Skin epidermis (tissue), 12 donors: Measurements from ENCODE around the gene SLC5A11.

ENCODE experiments used
- H3K27ac ChIP-seq, 21 experiments: fragments of 200-600 bp; sonication (generic) in 11 of 21; one replicate each; pipeline ENCODE4 v1.5.0; 2020; ENCODE audit warnings: mild to moderate bottlenecking in 3 of 21, inconsistent platforms in 2 of 21, moderate library complexity in 2 of 21
- H3K4me3 ChIP-seq, 7 experiments: fragments of 200-600 bp; sonication (generic) in 2 of 7; one replicate each; pipeline ENCODE4 v1.5.0; 2020; ENCODE audit warnings: inconsistent platforms in 2 of 7, mild to moderate bottlenecking in 2 of 7, moderate library complexity in 1 of 7

Gene SLC5A11

DNA sequence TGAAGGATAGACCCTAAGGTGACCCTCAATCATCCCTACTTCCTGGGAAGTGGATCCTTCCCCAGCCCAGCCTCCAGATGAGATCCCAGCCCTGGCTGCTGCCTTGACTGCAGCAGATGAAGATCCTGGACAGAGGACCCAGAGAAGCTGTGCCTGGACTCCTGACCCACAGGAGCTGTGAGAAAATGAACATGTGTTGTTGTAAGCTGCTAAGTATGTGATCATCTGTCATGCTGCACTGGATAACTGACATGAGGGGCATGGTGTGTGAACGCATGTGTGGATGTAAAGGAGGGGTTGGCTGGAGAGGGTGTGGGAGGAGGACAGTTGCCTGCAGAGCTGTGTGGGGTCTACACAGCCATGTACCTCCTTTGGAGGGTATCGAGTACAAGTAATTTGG is 69.3 kb downstream of the SLC5A11 start:
- no peak overlapping the region for H3K27ac ChIP-seq
- no peak overlapping the region for H3K4me3 ChIP-seq

DNA sequence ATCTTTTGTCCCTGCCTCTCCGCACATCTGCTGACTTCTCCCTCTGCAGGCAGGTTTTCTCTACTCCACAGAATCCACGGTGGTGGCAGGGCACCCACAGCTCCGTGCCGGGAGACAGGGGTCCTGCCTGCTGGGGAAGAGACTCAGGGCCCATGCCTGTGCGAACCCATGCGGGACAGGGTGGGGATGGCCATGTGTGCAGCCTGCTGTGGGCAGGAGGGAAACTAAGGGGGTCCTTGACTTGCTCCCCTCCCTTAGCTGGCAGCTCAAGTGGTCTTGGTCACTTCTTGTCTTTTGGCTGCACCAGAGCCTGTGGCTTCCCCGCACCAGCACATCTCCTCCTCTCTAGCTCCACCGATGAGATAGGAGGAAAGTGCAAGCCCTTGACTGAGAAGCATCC is 69.8 kb downstream of the SLC5A11 start:
- Histone ChIP-seq H3K4me3 (no peak overlapping the region), H3K27ac (no peak overlapping the region)

DNA sequence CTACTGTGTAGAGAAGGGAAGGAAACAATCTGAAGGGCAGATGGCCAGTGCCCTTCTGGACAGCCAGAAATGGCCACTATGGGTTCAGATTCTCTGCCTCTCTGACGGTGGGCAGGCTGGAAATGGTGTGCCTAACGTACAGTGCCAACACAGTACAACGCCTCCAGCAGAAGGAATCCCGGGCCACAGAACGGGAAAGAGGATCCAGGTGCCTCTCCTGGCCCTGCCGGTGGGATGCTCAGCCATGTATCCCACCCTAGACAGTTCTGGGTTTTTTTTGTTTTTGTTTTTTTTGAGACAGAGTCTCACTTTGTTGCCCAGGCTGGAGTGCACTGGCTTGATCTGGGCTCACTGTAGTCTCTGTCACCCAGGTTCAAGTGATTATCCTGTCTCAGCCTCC is 71.5 kb downstream of the SLC5A11 start:
- H3K4me3 ChIP-seq: no peak overlapping the region
- no peak overlapping the region for H3K27ac ChIP-seq

- H3K4me3 ChIP-seq: no peak overlapping the region
- H3K27ac ChIP-seq: no peak overlapping the region
Measured at GRCh38 chr16:24917891-24918290, 72.1 kb downstream of the SLC5A11 start.

DNA sequence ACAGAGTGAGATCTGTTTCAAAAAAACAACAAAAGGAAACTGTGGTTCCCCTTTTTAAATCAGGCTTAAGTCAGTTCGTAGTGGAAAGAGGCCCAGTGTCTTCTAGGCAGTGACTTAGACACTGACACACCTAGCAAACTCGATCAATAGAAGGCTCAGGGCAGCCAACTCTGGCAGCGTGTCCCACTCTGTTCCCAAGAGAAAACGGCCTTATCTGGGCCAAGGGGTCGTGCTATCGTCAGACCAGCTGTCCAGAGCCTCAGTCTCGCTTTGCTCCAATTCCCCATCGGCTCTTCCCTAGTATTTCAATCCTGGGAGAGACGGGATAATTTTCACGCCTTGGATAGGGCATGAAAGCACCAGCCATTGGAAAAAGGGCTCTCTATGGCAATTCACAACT is 72.9 kb downstream of the SLC5A11 start:
- no peak overlapping the region for H3K4me3 ChIP-seq
- no peak overlapping the region for H3K27ac ChIP-seq

DNA sequence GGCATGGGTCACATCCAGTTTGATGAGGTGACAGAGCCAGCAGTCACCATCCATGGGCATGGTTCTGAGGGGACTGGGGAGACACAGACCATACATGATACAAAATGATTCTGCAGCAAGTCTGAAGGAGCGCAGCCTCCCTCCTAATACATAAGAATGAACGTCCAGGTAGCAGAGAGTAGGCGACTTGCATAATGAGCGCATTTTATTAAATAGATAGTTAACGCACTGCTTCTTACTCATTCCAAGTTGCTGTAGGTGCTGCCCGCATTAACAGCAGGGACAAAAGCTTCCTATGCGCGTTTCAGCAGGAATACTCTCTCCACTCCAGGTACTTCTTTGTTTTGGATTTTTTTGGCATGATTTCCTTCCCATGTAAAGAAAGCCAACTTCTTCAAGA is 73.8 kb downstream of the SLC5A11 start:
- H3K4me3 ChIP-seq: no peak overlapping the region
- H3K27ac ChIP-seq: no peak overlapping the region

GRCh38 chr16:24920568-24920967 is 74.8 kb downstream of the SLC5A11 start:
- no peak overlapping the region for H3K27ac ChIP-seq
- H3K4me3 ChIP-seq: no peak overlapping the region

DNA sequence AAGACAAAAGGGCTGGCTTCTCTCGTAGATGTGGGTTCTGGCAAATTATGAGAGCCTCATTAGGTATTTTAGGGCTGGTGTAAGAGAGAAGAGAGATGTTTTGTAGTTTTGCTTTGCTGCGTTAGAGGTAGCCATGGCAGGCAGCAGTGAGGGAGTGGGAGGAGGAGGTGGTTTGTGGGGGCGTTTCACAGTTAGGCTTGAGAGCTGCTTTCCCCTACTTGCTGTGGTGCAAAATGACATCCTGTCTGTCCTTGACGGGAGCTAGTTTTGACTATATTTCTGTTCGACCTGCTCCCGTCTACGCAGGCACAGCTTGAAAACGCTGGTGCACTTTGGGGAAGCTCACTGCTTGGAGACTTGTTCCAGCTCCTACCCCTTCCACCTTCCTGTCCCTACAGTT is 75.5 kb downstream of the SLC5A11 start:
- H3K4me3 ChIP-seq: no peak overlapping the region
- H3K27ac ChIP-seq: no peak overlapping the region

GRCh38 chr16:24925163-24925562 is 79.4 kb downstream of the SLC5A11 start:
- no peak overlapping the region for H3K4me3 ChIP-seq
- no peak overlapping the region for H3K27ac ChIP-seq

DNA sequence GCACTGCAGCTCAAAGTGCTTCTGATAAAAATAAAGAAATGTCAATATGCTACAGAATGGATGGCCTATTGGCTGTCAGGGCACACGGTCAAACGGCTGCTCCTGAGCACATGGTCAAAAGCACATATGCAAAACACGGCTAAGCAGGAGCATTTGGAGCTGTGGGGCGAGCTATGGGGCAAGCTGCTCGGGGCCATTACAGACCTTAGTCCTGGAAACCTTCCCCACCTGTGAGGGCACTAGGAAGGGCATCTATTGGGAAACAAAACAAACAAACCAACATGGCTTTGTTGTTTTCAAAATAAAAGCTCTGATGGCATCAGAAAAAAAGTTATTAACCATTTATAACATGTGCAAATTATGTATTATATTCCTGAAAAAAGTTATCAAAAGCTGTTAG is 83.6 kb downstream of the SLC5A11 start:
- no peak overlapping the region for H3K27ac ChIP-seq
- H3K4me3 ChIP-seq: no peak overlapping the region

- Histone ChIP-seq H3K4me3 (no peak overlapping the region), H3K27ac (no peak overlapping the region)
Measured at GRCh38 chr16:24930440-24930839, 84.7 kb downstream of the SLC5A11 start.

- no peak overlapping the region for H3K4me3 ChIP-seq
- no peak overlapping the region for H3K27ac ChIP-seq
Measured at GRCh38 chr16:24931091-24931490, 85.3 kb downstream of the SLC5A11 start.

- Histone ChIP-seq H3K4me3 (no peak overlapping the region), H3K27ac (no peak overlapping the region)
Measured at GRCh38 chr16:24935336-24935735, 89.6 kb downstream of the SLC5A11 start.

DNA sequence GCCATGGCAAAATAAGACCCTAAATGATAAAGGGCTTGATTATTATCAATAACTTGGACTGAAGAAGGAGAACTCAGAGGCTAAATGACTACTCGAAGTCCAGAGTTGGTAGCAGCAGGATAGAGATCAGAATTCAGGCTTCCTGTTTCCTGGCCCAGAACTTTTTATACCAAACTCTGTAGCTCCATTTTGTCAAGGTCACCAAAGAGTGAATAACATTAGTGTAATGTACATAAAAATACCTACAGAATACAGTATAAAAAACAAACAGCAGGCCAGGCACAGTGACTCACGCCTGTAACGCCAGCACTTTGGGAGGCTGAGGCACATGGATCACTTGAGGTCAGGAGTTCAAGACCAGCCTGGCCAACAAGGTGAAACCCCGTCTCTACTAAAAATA is 90.4 kb downstream of the SLC5A11 start:
- Histone ChIP-seq H3K4me3 (no peak overlapping the region), H3K27ac (no peak overlapping the region)

- Histone ChIP-seq H3K27ac (no peak overlapping the region), H3K4me3 (no peak overlapping the region)
Measured at GRCh38 chr16:24939224-24939623, 93.5 kb downstream of the SLC5A11 start.

DNA sequence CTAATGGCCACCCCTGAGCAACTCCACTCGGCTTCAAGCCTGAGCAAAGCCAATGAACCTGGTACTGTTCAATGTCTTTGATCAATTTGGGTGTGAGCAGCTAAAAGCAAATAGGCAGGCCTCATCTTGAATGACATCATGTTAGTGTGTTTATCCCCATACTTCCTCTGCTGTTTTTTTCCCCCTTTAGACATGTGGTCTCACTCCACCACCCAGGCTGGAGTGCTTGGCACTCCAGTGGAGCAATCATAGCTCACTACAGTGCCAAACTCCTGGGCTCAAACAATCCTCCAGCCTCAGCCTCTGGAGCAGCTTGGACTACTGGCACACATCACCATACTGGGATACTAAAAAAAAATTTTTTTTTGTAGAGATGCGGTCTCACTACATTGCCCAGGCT is 94.0 kb downstream of the SLC5A11 start:
- Histone ChIP-seq H3K4me3 (no peak overlapping the region), H3K27ac (no peak overlapping the region)

GRCh38 chr16:24943471-24943870 is 97.7 kb downstream of the SLC5A11 start:
- H3K27ac ChIP-seq: no peak overlapping the region

GRCh38 chr16:24944206-24944605 is 98.4 kb downstream of the SLC5A11 start:
- no peak overlapping the region for H3K27ac ChIP-seq

More at GRCh38 chr16:24943471-24943870, 97.7 kb downstream of the SLC5A11 start:
- H3K4me3 ChIP-seq: no peak overlapping the region

GRCh38 chr16:24946155-24946554 is 100.4 kb downstream of the SLC5A11 start:
- H3K27ac ChIP-seq: no peak overlapping the region
- H3K4me3 ChIP-seq: no peak overlapping the region

More at GRCh38 chr16:24944206-24944605, 98.4 kb downstream of the SLC5A11 start:
- no peak overlapping the region for H3K4me3 ChIP-seq

- Histone ChIP-seq H3K27ac (no peak overlapping the region), H3K4me3 (no peak overlapping the region)
Measured at GRCh38 chr16:24950275-24950674, 104.5 kb downstream of the SLC5A11 start.

DNA sequence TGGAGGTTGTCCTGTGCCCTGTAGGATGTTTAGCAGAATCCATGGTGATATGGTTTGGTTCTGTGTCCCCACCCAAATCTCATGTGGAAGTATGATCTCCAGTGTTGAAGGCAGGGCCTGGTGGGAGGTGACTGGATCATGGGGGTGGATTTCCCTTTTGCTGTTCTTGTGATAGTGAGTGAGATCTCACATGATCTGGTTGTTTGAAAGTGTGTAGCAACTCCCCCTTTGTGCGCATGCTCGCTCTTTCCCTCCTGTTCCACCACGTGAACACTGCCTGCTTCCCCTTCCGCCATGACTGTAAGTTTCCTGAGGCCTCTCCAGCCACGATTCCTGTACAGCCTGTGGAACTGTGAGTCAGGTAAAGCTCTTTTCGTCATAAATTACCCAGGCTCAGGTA is 107.5 kb downstream of the SLC5A11 start:
- H3K4me3 ChIP-seq: no peak overlapping the region

DNA sequence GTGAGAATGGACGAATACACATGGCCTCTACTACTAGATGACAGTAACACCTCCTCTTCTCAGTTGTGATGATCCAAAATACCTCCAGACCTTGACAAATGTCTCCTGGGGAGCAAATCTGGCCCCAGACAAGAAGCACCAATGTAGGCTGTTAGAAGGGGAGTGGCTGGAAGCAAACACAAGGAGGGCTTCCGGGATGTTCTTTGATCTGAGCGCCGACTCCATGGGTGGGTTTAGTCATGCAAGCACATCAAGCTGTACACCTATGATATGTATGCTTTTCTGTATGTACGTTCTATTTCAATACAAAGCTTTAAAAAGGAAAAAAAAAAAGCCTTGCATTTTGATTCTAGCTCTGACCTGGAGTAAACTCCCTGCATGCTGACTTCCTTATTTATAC is 108.0 kb downstream of the SLC5A11 start:
- H3K4me3 ChIP-seq: no peak overlapping the region
- H3K27ac ChIP-seq: no peak overlapping the region

More for the DNA sequence above, 107.5 kb downstream of the SLC5A11 start:
- no peak overlapping the region for H3K27ac ChIP-seq

DNA sequence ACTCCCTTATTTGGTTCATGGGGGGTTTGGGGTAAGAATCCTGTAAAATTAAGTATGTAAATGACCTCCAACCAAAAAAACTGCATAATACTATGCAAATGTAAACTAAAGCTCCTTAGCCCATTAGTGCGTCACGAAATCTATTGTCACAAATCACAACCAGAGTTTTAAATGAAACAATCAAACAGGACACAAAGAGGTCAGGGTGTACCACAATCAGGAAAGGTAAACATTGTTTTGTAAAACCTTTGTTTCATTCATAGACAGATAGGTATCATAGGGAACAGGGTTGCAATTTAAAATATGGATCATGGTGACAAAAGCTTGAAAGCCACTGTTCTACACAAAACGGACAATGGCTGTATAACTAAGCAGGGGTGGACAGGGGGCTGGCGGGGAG is 108.4 kb downstream of the SLC5A11 start:
- Histone ChIP-seq H3K27ac (no peak overlapping the region), H3K4me3 (no peak overlapping the region)
